GDM1 (cell line): ENCODE measurements around the gene FAM217B.
"Not testable (repeated sequence)": the region's sequence is repeated elsewhere in the genome, so short reads cannot be mapped to it uniquely, and the experiment has no call there.

Experiments used
- DNase-seq: peaks from one replicate; lab custom pipeline; 2025; lab: John Stamatoyannopoulos, UW

The FAM217B gene

DNA sequence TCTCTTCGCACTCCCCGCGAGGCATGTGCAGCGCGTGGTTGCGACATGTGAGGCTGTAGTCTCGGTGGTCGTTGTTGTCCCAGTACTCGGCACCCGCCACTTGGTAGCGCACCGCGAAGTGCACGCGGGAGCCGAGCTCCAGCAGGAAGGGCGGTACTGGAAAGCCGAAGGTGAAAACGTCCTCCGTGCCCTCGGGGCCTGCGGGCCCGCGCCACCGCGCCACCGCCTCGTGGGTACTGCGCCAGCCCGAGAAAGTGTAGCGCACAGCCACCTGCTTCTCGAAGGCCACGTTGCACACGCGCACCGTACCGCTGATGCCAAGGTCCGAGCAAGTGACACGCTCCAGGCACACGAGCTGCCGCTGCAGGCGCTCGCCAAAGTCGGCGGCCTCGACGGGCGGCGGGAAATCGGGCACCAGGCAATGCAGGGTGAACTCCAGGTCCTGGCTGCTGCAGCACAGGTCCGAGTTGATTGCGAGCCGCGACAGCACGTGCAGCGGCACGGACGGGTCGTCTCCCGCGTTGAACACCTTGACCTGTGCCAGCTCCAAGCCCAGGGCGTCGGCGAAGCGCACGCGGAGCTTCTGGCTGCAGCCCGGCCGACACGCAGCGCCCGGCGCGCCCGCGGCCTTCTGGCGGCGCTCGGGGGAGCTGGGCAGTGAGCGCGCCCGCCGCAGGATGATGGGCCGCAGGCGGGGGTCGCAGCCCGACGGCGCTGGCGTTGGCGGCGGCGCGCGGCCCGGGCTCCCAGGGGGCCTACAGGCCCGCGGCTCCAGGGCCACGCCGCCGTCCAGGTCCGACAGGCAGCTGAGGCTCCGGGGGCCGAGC lies 924 bp upstream of the FAM217B start:
- DNase-seq, result no peak

DNA sequence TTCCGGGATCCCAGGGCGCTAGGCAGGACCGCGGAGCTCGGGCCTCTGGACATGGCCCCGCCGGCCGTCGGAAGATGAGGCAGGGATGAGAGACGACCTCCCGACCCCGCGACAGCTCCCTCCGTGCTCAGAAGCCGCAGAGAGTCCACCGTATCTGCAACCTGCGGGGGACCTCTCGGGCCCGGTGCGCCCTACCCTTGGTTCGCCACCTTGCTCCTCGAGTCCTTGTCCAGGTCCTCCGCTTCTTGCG lies 385 bp upstream of the FAM217B start:
- no peak for DNase-seq

DNA sequence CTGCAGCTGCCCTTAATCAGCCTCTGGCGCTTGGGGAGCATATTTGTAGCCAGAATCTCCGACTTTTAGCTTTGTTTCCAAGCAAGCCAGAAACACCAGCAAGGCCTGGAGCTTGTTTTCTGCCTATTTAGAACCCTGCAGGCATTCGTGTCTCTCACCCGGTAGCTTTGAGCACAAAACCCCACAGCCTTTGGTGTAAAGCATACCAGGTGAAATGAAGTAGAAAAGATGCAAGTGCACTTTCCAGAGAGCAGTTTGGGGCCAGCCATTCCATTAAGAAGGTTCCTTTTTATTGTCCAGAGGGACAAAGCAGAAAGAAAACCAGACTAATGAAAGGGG lies 736 bp downstream of the FAM217B start:
- DNase-seq, result no peak

DNA sequence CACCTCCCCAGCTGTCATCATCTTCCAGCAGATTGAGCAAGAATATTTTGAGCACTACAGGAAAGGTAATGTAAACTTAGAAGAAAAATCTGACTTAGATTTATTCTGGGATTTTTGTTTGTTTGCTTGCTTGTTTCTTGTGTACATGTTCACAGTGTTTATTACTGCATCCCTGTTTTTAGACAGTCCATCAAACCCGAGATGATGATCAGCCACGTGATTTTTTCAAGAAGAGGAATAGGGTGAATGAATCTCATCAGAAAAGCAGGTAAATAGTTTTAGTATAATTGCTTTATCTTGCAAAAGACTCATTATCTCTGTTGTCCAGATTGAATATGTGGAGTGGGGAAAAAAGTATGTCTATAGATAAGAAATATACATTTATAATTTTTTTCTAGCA lies 2.1 kb downstream of the FAM217B start:
- no peak for DNase-seq

DNA sequence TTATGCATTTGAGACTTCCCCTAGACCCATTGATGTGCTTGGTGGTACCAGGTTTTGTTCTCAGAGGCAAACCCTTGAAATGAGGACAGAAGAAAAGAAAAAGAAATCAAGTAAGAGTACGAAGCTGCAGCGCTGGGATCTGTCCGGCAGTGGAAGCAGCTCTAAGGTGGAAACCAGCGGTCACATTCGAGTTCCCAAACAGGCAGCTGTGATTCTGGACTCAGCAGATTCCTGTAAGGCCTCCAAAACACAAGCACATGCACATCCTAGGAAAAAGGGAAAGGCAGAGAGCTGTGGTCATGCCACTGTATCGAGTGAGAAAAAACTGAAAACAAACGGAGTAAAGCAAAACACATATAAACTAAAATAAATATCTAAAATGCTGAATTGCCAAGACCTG lies 4.5 kb downstream of the FAM217B start:
- no peak for DNase-seq

DNA sequence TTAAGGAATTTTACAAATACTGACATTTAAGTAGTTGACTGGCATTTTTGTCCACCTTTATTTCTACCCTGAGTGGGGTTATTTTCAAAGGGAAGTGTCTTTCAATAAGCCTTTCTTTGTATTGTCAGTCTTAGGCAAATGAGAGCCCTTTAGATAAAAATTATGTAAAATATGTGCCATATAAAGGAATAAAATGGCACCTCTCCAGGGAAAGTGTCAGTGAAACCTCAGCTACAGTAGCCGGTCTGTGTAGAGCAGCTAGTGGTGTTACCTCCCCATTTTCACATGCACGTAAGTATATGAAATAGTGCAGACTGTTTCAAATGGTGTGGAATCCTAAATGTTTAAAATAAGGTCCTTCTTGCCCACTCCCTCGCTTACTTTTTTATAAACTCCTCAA lies 5.0 kb downstream of the FAM217B start:
- DNase-seq, result no peak

DNA sequence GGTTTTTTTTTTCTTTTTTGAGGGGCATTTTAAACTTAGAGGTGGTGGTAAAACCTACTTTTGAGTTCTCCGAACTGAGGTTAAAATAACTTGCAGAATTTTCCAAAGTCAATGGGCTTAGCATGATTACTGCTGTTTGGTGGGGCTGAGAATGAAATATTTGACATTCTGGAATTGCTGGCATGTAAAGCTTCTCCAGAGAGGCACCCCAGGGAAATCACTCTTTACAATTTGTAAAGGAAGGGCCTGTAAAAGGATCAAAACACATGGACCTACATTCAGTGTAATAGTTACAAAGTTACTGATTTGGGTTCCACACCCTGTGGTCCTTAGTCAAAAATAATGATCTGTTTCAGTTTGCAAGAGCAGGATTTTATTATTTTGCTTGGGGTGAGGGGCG lies 5.5 kb downstream of the FAM217B start:
- no peak for DNase-seq

DNA sequence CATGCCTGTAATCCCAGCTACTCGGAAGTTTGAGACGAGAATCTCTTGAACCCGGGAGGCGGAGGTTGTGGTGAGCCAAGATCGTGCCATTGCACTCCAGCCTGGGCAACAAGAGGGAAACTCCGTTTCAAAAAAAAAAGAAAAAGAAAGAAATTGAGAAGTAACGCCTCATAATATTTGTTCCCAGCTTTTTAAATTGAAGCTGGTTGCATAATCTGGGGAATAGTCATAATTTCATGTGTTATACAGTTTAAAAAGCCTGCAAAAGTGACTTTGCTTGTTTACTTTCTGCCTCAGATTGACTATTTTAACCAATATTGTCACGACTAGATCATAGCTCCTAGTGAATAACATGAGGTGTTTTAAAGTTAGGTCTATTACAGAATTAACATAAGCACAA lies 7.2 kb downstream of the FAM217B start:
- no peak for DNase-seq

DNA sequence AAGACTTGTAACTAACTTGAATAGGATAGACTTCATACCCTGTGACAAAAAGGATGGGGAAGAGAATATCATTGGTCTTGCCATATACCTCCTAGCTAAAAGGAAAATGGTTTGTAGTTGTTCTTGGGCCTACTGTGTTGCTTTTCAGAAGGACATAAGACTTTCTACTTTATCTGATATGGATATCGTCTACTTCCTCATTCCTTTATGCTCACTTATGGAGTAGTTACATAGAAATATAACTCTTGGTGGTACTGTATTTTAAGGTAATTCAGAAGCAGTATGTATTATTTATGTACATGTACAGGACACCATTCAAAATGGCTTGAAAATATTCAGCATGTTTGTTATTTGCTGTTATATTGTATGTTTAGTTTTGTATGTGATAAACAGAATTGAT lies 8.0 kb downstream of the FAM217B start:
- no peak for DNase-seq

DNA sequence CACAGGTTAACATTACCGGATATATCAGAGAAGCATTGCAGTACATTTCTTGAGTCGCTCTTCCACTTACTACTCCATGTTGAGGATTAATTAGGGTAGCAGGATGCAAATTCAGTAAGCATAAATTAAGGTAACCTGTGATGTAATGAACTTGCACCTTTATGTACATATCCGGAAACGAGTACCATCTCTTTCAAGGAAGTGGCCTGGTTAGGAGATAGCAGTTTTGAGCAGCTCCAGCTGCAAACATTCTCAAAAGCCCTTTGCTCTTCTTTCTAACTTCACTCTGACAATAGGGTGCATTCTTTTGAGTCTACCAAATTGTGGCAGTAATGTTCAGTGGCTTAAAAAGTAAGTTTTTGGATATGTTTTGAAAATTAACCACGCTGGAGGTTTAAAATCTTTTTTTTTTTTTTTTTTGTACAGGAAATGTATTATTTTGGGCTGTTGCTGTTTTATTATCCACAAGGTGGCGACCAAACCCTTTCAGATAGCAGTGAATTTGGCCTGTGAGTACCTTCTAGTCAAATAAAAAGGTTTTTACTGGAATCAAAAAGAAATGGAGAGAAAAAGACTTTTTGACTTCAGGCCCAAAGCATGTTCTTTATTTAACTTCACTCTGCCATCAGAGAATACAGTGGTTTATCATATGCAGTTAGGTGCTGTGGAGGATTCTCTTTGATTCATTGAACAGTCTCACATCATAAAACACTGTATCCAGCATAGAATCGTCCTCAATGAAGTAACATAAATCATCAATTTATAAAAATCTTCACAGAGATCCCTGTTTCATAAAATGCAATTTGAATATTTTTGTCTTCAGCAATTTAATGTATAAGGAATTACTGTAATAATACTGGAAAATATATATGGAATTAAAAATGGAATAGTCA lies 8.9 kb downstream of the FAM217B start:
- peak; percentile 27 for DNase-seq

DNA sequence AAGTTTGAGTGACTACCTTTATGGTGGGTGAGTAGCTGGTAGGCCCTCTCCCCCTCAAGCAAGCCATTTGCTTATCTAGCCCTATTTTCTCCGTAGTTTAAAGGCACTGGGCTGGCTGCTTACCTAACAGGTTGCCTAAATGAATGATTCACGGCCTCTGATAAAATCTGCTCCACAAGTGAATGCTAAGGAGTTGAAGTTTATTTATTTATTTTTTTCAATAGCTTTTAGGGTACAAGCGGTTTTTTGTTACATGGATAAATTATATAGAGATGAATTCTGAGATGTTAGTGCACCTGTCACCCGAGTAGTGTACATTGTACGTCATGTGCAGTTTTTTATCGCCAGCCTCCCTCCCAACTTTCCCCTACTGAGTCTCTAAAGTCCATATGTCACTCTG lies 9.7 kb downstream of the FAM217B start:
- no peak for DNase-seq

DNA sequence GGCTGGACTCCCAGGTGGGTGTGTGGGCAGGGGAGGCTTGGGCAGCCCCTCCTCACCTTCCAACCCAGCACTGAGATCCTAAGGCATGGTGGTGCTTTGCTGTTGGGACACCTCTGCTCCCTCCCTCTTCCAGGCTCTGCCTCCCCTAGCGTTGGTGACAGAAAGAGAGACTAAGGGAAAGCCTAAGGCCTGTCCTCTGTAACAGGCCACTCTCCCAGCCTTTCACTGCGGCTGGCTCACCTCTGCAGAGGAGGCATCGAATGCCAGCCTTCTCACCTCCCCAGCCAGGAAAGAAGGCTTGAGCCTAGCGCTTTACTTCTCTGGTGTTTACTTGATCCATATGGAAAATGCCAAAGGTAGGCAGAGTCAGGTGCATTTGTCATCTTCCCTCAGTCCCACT lies 14.5 kb downstream of the FAM217B start:
- no peak for DNase-seq

DNA sequence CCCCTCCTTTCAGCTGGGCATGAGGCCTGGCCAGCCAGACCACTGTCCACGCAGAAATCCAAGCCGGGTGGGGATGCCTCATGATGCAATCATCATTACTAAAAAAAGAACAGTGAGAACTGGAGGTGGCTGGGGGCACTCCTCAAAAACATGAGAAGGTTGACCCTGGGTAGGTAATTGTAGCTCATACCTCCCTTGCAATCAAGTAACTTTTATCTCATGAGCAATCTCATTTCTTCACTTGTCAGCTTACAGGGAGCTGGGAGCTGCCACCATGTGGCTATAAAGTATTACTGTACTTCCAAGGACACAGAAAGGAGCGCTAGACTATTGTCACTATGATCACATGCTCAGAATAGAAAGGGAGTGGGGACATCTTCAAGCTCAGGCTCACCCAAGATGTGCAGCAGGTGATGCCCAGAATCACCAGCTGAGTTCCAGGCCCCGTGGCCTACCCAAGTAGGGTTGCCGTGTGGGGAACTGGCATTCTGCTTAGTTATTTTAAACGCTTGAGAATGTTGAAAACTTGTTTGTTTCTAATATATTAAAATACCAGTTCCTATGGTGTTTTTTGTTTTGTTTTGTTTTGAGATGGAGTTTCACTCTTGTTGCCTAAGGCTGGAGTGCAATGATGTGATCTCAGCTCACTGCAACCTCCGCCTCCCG lies 15.1 kb downstream of the FAM217B start:
- no peak for DNase-seq

DNA sequence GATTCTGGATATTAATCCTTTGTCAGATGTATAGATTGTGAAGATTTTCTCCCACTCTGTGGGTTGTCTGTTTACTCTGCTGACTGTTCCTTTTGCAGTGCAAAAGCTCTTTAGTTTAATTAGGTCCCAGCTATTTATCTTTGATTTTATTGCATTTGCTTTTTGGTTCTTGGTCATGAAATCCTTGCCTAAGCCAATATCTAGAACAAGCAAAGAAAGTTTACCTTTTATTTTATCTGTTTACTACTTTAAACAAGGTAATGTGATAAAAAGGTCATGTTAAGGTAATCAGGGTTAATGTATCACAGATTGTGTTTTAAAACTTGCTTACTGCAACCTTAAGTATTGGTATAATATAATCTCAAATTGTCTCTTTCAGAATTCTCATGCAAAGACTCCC lies 17.4 kb downstream of the FAM217B start:
- not testable (repeated sequence) for DNase-seq

DNA sequence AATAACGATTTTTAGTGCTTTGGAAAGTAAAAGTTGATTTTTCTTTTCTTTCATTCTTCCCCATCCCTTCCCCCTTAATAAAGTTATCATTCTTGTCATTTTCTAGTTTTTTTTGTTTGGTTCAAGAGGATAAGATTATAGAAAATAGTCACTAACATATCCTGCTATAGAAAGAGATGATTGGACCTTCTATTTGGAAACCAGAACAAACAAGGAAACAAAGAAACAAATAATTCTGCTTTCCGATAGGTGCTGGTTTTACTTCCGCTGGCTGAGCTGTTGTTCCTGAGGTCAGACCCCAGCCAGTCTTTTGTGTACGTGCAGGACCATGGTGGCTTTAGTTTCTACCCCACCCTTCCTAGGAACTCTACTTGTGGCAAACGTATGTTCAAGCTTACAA lies 17.9 kb downstream of the FAM217B start, which contains the start of gene CDH26:
Gene CDH26, plus strand, starts transcription at position 301 of the 400 bp plus-strand sequence. CDS start 304 bp downstream, outside the sequence.
- DNase-seq, result no peak

DNA sequence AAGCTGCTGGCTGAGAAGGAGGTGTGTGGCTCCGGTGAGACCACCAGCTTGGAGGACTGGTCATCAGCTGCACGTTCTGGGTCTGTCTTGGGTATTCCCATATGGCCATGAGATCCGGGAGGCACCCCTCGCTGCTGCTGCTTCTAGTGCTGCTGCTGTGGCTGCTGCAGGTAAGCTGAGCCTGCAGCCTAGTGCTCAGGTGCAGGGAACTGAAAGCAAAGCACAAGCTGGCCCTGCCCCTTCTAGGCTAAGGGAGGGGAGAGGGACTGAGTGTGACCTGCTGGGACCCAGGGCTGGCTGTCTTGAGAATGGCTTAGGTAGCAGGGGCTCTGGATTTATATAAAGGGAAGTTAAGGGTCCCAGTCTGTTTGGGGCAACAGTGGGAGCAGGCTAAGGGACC lies 18.4 kb downstream of the FAM217B start:
- DNase-seq, result no peak

DNA sequence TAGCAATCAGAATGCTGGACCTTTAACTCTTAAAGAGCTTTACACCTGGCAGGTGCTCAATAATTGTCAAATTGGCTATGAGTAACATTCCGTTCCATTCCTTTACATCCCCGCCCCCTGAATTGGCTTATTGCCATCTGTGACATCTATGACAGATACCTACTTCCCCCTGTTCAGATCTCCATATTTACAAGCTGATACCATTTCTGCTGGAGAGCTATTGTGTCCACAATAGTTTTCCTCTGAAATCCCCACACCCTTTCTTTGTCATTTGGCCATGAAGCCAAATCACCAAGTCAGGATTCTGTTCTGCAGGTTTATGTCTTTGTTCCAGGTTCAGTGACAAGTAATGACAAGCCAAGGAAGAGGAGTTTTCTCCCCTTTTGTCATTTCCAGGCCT lies 21.2 kb downstream of the FAM217B start:
- DNase-seq, result no peak

DNA sequence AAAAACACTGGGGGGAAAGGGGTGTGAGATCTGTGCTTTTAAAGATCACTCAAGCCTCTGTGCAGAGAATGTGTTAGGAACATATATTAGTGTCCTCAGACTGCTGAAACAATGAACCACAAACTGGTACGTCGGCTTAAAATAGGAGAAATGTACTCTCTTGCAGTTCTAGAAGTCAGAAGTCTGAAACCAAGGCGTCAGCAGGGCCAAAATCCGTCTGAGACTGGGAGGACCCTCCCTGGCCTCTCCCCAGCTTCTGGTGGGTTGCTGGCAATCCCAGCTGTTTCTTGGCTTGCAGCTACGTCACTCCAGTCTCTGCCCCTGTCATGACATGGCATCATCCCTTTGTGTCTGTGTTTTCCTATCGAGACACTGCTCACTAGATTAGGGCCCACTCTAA lies 22.0 kb downstream of the FAM217B start:
- DNase-seq, result no peak

DNA sequence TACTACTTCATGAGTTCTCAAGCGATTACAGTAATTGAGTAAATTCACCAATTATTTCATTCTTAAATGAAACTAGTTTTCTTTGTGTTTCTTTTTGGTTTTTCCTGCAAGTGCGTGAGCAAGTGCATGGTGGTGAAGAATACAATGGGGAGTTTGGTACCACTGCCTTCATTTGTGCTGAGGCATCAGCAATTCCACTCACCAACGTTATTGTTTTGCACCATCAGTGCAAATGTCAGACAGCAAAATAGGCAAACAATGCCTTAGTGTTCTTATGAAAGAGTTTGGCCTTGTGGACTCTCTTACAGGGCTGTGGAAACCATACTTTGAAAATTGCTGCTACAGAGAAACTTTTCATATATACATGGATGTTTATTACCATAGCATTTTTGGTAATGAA lies 26.2 kb downstream of the FAM217B start:
- DNase-seq, result no peak

DNA sequence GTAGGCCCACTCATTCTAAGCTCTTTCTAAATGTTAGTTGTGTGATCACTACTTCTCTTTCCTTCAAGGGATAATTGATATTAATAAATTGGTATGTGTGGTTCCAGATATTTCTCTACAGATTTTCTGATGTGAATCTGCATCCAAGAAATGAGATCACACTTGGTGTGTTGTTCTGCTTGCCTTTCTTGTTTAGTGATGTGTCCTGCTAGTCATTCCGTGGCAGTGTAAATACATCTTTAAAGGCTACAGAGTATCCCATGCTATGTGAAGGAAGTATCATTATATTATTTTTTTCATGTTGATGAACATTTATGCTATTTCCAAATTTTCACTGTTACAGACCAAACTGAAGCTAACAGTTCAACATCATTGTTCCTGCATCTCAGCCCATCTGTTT lies 31.2 kb downstream of the FAM217B start:
- no peak for DNase-seq

DNA sequence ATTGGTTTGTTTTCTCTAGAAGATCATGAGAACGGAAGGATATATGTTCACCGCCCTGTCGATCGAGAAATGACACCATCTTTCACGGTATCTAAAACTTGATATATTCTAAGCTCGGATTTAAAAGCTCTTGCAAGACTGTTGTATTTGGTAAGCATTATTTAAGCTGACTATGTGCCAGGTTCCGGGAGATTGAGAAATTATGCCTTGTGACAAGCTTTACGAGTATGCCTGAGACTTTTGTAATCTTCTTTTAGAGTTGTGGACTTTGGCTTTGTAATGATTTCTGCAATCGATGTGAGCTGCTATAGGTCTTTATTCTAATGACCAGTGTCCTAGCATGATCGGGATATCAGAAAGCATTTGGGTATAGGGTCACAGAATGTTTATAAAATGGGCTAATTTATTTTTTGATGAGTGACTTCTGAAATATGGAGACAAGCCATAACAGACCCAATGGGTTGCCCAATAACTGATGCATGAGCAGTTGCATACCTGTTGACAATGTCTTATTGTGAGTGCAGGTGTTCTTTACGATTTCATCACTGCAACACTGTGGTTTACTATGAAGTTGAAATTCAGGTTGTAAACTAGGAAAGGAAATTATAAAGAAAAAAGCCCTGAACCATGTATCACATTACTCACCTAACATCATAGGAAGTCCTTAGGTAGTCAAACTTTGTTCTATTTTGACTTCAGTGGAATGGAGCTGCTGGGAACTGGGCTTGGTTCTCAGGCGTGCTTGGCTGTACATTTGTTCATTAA lies 32.0 kb downstream of the FAM217B start:
- DNase-seq, result no peak

DNA sequence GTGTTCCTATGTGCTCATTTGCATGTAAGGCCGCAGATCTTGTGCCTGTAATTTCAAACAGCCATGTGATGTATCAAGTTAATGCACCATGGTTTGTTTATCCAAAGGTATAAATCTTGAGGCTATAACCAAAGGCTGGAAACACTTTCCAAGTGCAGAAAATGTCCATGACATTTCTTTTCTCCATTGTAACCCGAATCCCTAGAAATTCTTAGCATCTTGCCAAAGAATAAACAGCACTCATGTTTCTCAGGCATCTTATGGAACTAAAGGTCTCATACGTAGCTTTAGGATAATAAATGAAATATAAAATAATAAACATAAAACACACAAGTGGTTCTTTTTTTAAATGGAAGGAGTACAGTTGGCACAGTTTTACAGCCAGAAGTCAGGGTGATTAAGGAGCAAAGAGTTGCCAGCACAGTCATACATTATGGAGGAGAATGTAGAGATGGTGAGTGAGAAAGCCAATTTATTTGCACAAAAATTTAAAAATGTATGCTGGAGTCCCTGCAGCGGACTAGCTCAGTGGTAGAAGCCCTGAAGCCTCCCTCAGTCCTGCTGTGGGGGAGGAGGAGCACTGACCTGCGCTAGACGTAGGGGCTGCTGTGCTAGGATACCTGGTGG lies 36.1 kb downstream of the FAM217B start:
- DNase-seq, result no peak
